Testis (tissue), 2 donors: ENCODE measurements around the gene DUSP22.

Experiments
- POLR2A ChIP-seq: fragments of 450-650 bp; IDR thresholded peaks from one replicate; pipeline ENCODE4 v1.6.1; 2017; ENCODE audit warnings: antibody characterized with exemption, mild to moderate bottlenecking, moderate library complexity
- TF ChIP-seq, protein P1 (sequence below), 3 experiments: fragments of 450-650 bp in 2 of 3; fragments of 200-600 bp in 1 of 3; sonication (generic) in 1 of 3; IDR thresholded peaks; one replicate each; pipeline ENCODE4 v1.5.1; 2016 to 2019; ENCODE audit warnings: antibody characterized with exemption in 3 of 3, mild to moderate bottlenecking in 2 of 3, moderate library complexity in 1 of 3

DNA sequence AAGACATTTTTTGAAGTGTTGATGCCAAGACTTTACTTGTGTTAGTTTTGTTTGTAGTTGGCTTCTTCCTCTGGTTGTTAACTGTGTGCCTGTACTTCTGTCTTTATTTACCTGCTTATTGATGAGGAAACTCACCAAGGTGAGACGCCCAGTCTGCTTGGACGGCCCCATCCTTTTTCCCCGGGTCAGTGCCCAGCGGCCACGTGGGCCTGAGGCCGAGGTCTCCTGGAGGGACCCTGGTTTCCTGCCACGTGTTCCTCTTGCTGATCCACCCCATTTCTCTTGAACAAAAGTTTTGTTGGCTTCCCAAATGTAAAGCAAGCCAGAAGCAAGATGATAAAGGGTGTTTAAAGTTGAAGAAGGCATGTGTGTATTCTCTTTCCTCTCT, 24.8 kb downstream of the DUSP22 start:
- TF ChIP-seq, protein P1, sequence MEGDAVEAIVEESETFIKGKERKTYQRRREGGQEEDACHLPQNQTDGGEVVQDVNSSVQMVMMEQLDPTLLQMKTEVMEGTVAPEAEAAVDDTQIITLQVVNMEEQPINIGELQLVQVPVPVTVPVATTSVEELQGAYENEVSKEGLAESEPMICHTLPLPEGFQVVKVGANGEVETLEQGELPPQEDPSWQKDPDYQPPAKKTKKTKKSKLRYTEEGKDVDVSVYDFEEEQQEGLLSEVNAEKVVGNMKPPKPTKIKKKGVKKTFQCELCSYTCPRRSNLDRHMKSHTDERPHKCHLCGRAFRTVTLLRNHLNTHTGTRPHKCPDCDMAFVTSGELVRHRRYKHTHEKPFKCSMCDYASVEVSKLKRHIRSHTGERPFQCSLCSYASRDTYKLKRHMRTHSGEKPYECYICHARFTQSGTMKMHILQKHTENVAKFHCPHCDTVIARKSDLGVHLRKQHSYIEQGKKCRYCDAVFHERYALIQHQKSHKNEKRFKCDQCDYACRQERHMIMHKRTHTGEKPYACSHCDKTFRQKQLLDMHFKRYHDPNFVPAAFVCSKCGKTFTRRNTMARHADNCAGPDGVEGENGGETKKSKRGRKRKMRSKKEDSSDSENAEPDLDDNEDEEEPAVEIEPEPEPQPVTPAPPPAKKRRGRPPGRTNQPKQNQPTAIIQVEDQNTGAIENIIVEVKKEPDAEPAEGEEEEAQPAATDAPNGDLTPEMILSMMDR (IDR thresholded peaks at IDR 0.05): no peak
- no peak for TF ChIP-seq POLR2A
